Liver (tissue), 3 donors: ENCODE measurements around the gene ALX4.

ENCODE experiments used
- TAF1 ChIP-seq: conservative IDR thresholded peaks from 2 replicates; pipeline ENCODE4 v1.6.1; 2016; ENCODE audit warnings: antibody characterized with exemption, mild to moderate bottlenecking
- TF ChIP-seq, protein P1 (sequence below): fragments of 150-350 bp; IDR thresholded peaks from 2 replicates; pipeline ENCODE4 v1.5.1; 2017; ENCODE audit warnings: improper control_type of control experiment, low read depth, low read length; ENCODE audit not compliant: missing input control
- donor health status: healthy.
- donor health status: healthy.

DNA sequence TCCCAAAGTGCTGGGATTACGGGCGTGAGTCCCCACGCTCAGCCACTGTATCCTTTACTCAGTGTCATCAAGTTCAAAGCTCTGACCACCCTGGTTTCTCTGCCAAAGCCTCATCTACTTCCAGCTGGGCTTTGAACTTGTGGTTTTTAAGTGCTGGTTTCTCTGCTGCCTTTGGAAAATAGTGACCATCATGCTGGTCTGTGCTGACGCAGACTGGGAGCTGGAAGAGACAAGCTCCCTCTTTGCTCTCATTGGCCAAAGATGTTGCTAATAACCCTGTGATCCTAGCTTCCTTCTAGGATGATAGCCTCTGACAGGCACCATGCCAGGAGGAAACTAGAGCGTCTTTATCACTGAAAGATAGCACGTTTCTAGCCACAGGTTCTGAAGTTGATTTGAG, 62.4 kb downstream of the ALX4 start:
- TF ChIP-seq, protein P1, sequence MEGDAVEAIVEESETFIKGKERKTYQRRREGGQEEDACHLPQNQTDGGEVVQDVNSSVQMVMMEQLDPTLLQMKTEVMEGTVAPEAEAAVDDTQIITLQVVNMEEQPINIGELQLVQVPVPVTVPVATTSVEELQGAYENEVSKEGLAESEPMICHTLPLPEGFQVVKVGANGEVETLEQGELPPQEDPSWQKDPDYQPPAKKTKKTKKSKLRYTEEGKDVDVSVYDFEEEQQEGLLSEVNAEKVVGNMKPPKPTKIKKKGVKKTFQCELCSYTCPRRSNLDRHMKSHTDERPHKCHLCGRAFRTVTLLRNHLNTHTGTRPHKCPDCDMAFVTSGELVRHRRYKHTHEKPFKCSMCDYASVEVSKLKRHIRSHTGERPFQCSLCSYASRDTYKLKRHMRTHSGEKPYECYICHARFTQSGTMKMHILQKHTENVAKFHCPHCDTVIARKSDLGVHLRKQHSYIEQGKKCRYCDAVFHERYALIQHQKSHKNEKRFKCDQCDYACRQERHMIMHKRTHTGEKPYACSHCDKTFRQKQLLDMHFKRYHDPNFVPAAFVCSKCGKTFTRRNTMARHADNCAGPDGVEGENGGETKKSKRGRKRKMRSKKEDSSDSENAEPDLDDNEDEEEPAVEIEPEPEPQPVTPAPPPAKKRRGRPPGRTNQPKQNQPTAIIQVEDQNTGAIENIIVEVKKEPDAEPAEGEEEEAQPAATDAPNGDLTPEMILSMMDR: no peak
- TF ChIP-seq TAF1: no peak
